RPMI8226 (cell line): ENCODE measurements around the gene ZNRF3.

Experiments used
- DNase-seq: peaks from one replicate; pipeline ENCODE4 v3.0.0-alpha.2; 2015

ZNRF3 gene

DNA sequence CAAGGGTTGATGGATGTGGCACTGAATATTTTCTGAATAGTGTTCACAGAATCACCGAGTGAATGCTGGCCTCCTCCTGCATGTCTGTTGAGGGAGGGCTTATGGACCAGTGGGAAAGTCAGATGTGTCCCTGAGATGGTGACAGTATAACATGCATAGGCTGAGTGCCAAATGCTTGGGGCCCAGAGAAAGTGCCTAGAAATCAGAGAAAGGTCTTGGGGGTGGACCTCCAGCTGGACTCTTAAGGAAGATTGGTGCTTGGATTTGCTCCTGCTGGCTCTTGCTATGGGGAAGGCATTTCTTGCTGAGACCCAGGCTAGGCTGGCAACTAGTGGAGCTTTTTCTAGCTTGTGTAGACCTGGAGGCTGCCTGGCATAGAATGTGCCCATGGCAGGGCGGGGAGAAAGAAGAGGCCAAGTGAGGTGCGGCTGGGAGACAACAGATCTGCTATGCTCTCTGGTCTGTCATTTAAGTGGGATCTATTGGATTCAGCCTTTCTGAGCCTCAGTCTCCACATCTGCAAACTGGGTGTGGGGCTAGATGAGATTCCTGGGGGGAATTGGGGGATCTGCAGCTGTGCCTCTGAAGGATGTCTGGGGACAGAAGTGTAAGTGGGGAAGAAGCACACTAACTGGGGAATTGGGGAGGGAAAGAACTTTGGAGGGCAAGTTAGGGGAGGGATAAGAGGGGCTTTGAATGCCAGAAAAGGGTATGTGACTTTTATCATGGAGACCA is 27.4 kb downstream of the ZNRF3 start:
- no peak for DNase-seq

GRCh38 chr22:28911304-28911690 is 27.9 kb downstream of the ZNRF3 start:
- DNase-seq = no peak

GRCh38 chr22:28911777-28912669 is 28.7 kb downstream of the ZNRF3 start:
- DNase-seq = no peak

GRCh38 chr22:28914201-28914600 is 30.8 kb downstream of the ZNRF3 start:
- no peak for DNase-seq

- DNase-seq = no peak
These were observed 32.6 kb downstream of the ZNRF3 start for GRCh38 chr22:28915969-28916368.

DNA sequence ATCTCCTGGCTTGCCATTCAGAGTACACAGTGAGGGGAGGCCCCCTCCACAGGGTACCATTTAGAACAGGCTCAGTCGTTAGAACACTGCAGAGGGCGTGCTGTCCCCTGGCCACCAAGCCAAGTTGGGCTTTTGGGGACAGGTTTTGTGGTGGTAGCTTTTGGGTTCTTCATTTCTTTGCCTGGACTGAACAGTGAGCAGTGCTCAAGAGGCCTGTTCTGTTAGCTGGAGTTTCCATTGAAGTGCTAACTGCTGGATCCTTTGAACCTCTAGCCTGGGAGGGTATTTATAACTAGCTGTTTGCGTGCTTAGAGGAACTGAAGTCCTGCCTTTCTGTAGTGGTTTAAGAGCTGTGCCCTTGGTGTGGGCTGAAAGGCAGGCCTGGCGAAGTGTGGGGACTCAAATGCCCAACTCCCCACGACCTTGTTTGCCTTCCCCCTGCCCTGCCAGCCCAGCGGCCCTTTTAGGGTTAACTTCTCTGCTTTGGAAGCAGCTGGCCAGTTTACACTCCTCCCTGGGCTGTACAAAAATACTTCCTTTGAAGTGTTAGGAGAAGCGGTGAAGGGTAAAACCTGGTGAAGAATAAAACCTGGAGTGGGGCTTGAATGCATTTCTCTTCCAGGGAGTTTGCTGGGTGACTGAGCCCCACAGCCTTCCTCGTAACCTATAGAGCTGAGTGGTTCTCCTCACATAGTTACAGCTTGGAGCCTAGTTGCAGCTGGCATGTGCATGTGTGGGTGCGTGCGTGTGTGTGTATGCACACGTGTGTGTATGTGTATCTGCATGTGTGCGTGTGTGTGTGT is 34.6 kb downstream of the ZNRF3 start:
- no peak for DNase-seq

- no peak for DNase-seq
These were observed 35.3 kb downstream of the ZNRF3 start for GRCh38 chr22:28918550-28919271.

GRCh38 chr22:28920757-28921584 is 37.6 kb downstream of the ZNRF3 start:
- DNase-seq = no peak

- DNase-seq = no peak
These were observed 38.2 kb downstream of the ZNRF3 start for GRCh38 chr22:28921585-28921879.

GRCh38 chr22:28922540-28923244 is 39.3 kb downstream of the ZNRF3 start:
- no peak for DNase-seq

DNA sequence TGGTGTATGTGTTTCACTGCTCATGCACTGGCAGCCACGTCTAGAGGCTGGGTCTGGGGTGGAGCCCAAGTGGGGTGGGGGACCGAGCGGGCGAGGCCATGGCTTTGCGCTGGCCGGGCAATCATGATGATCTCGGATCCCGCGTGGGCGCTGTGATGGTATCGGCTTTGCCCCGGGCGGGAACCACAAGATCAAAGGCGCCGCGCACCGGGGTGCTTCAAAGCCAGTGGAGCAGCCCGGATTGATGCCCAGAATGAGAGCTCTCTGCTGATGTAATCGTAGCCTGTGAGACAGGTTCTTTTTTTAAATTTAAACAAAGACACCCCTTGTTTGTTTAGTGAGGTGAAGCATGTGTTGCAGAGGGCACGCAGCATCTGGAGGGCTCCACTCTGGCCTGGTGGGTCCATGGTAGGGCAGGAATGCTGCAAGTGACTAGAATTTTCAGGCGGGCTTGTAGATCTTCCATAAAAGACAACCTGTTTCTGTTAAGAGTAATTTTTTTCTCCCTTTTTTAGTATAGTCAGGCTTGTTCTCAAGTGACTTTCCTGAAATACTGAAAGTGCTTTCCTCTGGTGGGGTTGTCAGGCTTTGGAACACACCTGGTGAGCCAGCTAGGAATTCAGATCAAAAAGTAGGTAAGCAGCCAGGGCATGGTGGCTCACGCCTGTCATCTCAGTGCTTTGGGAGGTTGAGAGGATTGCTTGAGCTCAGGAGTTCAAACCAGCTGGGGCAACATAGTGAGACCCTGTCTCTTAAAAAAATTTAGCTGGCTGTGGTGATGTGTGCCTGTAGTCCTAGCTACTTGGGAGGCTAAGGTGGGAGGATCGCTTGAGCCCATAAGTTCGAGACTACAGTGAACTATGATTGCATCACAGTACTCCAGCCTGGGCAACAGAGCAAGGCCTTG is 40.7 kb downstream of the ZNRF3 start:
- DNase-seq = no peak

DNA sequence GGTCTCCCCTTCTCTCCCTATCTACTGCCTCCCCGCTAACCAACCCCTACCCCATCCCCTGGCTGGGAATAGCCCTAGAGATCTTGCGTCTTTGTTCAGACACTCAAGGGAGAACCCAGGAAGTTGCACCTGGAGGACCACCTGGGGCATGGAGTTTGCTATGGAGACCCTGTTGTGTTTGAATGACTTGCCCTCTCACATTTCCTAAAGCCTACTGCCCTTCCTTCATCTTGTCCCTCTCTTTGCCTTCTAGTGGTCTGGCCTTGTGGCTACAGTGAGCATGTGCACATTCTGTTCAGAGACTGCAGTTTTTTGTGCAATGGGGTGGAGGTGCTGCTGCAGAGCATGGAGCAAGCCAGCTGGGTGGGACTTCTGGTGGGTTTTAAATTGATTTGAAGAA is 42.5 kb downstream of the ZNRF3 start:
- DNase-seq = no peak

- DNase-seq = no peak
These were observed 44.3 kb downstream of the ZNRF3 start for GRCh38 chr22:28927630-28928029.

GRCh38 chr22:28929197-28929596 is 45.8 kb downstream of the ZNRF3 start:
- no peak for DNase-seq

- DNase-seq = no peak
These were observed 47.1 kb downstream of the ZNRF3 start for GRCh38 chr22:28930357-28931007.

- no peak for DNase-seq
These were observed 48.6 kb downstream of the ZNRF3 start for GRCh38 chr22:28931844-28932567.

DNA sequence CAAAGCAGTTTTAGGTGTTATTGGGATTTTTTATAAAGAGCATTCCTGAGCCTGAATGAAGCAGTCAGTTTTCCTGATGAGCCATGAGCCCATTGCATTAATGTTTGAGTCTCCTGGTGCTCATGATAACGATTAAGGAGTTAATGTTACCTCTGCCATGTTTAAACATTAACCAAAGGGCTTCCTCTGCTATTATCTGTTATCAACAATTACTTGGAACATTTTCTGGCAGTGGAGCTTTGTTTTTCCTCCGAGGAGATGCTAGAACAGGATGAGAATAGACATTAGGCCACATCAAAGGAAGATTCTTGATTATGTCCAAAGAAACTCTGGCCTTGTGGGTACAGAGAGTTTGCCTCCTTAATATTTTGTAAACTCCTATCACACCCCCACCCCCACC is 49.9 kb downstream of the ZNRF3 start:
- DNase-seq = no peak

DNA sequence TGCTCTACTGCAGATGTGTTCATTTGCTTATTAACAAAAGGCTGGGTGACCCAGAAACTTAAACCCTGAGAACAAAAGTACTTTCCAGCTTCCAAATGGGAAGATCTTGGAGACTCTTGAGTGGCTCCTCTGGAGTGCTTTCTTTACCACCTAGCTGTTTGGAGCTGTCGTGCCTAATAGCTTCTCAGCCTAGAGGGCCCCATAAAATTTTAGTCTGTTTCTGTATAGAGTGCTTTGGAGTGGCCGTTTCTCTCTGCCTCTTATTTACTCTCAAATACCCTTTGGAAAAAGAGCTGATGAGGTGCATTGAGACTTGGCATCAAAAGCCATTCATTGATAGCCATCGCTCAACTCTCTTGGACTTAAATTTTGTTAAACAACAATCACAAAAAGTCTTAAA is 50.7 kb downstream of the ZNRF3 start:
- DNase-seq = no peak

DNA sequence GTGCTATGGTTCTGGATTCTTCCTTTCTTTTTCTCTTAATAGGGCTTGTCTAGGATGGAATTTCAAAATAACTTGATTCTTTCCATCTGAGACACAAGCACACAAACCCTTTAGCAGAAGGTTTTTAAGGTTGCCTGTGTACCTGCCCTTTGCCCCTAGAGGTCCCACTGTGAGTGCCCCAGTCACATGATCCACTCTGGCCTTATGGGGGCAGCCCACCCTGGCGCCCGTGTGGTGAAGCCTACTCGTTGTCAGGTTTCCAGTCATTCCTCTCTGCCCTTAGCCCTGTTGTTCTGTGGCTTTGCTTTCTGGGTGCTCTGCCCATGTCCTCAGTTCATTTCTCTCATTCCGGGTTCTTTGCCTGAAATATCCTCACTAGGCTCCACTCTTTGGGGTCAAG is 51.8 kb downstream of the ZNRF3 start:
- no peak for DNase-seq
